ENCODE results near the gene OAS3. TPM values are rescaled to one million over a fixed set of nuclear protein-coding genes. Genes with fewer than 3 reads are reported as not detected.

OAS3 gene
- polyA plus RNA-seq, 1 of the 3 experiments (the other 2 are of a cell fraction), result 3.0 TPM

GRCh38 chr12:112964915-112965314 is 26.6 kb downstream of the OAS3 start:
- POLR2A ChIA-PET, result no interaction called here
- Histone ChIP-seq H3K79me2 (ENCODE audit: insufficient read depth) (no peaks in the 10 kb centered on the region), H3K9ac (no peak overlapping the region), H2AFZ (ENCODE audit: low read depth) (no peak overlapping the region), H3K4me2 (no peak overlapping the region), H4K20me1 (ENCODE audit: insufficient read depth) (no peaks in the 10 kb centered on the region), H3F3A (replicated peaks; ENCODE audit: insufficient read depth) (no peaks in the 10 kb centered on the region), H3K9me2 (no peaks in the 10 kb centered on the region), H3K27me3 (ENCODE audit: insufficient read depth) (no peaks in the 10 kb centered on the region), H3K36me3 (replicated peaks in 1 of 2; ENCODE audit: control insufficient read depth in 1 of 2, insufficient read depth in 2 of 2, low read length in 1 of 2) (no peaks in the 10 kb centered on the region), H3K27ac (ENCODE audit: low read depth in 2 of 2, low read length in 1 of 2) (no peak overlapping the region), H3K9me3 (no peaks in the 10 kb centered on the region), H3K4me1 (ENCODE audit: control insufficient read depth in 1 of 2, insufficient read depth in 2 of 2, low read depth in 1 of 2, low read length in 1 of 2) (no peaks in the 10 kb centered on the region), H3K4me3 (ENCODE audit: low read depth in 2 of 2, low read length in 1 of 2) (no peak overlapping the region)
- CTCF ChIA-PET, result interaction anchor here (0.9 to 1.4 kb wide), 3 partner anchors 23 to 514 kb away, joined by 3 read pairs; no protein-coding TSS in a partner anchor
- TF ChIP-seq SMC3 (IDR thresholded peaks at IDR 0.05; ENCODE audit: low read depth, low read length) (no peak), SIN3A (IDR thresholded peaks at IDR 0.05; ENCODE audit: borderline replicate concordance, low read depth, low read length) (no peak), MXI1 (IDR thresholded peaks at IDR 0.05; ENCODE audit: low read depth, low read length) (no peak), RAD21 (IDR thresholded peaks at IDR 0.05; ENCODE audit: low read length) (no peak), MEF2A (IDR thresholded peaks at IDR 0.05; ENCODE audit: borderline replicate concordance, low read depth) (no peak), TEAD4 (IDR thresholded peaks at IDR 0.05; ENCODE audit: borderline replicate concordance, insufficient read depth) (no peak), RXRA (IDR thresholded peaks at IDR 0.05; ENCODE audit: borderline replicate concordance, low read depth) (no peak), EZH2phosphoT487 (IDR thresholded peaks at IDR 0.05; ENCODE audit: borderline replicate concordance, low read depth) (no peak), RCOR1 (IDR thresholded peaks at IDR 0.05; ENCODE audit: low read length) (no peak), EP300 (IDR thresholded peaks at IDR 0.05; ENCODE audit: borderline replicate concordance in 1 of 2, low read depth in 1 of 2, low read length in 1 of 2) (no peak), TAF1 (IDR thresholded peaks at IDR 0.05; ENCODE audit: borderline replicate concordance, low read depth, low read length) (no peak), NFIC (IDR thresholded peaks at IDR 0.05; ENCODE audit: borderline replicate concordance) (no peak), TCF12 (IDR thresholded peaks at IDR 0.05) (no peak), FOXJ3 (CRISPR knock-in tag; IDR thresholded peaks at IDR 0.05) (no peak), FOSL2 (IDR thresholded peaks at IDR 0.05; ENCODE audit: borderline replicate concordance, low read depth) (no peak), YY1 (IDR thresholded peaks at IDR 0.05; ENCODE audit: low read depth) (no peak), CTCF (IDR thresholded peaks at IDR 0.05) (no peak), REST (IDR thresholded peaks at IDR 0.05; ENCODE audit: low read depth, low read length) (no peak), MAX (IDR thresholded peaks at IDR 0.05; ENCODE audit: low read depth) (no peak), GATA2 (CRISPR knock-in tag; IDR thresholded peaks at IDR 0.05) (no peak)
- no peak for DNase-seq
- 49% methylated on average over 4 of the region's 4 CpGs for WGBS (ENCODE audit: low lambda C conversion rate)
